Keratinocyte (primary cell): ENCODE results near the gene PTX3. TPM values are rescaled to one million over a fixed set of nuclear protein-coding genes. Genes with fewer than 3 reads are reported as not detected.

Experiments used
- DNase-seq: peaks from one replicate; pipeline ENCODE4 v3.0.0-alpha.2; 2011; ENCODE audit warnings: low read depth, missing footprints, low spot score
- FAIRE-seq: peaks from 2 replicates; lab custom pipeline; 2011; peaks lifted over from hg19 to GRCh38; lab: Jason Lieb, UNC
- H2AFZ ChIP-seq: 2 replicates; pipeline ENCODE4 v1.6.0; 2012; ENCODE audit warnings: low read length, control low read depth, inconsistent platforms; ENCODE audit not compliant: control insufficient read depth
- H3K27ac ChIP-seq: 2 replicates; pipeline ENCODE4 v1.5.1; 2011; ENCODE audit warnings: low read length; ENCODE audit not compliant: control insufficient read depth, insufficient read depth
- H3K27me3 ChIP-seq: 3 replicates; pipeline ENCODE4 v1.6.0; 2011; ENCODE audit warnings: low read length; ENCODE audit not compliant: control insufficient read depth, insufficient read depth; ENCODE audit errors: extremely low read depth
- H3K36me3 ChIP-seq, 2 experiments: 2 replicates in 1 of 2; 3 replicates in 1 of 2; pipeline ENCODE4 v1.5.1; 2011; ENCODE audit warnings: low read length in 2 of 2, mild to moderate bottlenecking in 1 of 2; ENCODE audit not compliant: control insufficient read depth in 2 of 2, insufficient read depth in 2 of 2; ENCODE audit errors: extremely low read depth in 1 of 2
- H3K4me1 ChIP-seq: 3 replicates; pipeline ENCODE4 v1.5.1; 2011; ENCODE audit warnings: low read length; ENCODE audit not compliant: control insufficient read depth, insufficient read depth; ENCODE audit errors: extremely low read depth
- H3K4me2 ChIP-seq: 3 replicates; pipeline ENCODE4 v1.6.0; 2011; ENCODE audit warnings: low read depth, low read length; ENCODE audit not compliant: control insufficient read depth, insufficient read depth; ENCODE audit errors: extremely low read depth
- H3K4me3 ChIP-seq, 3 experiments: fragments of 200-600 bp in 1 of 3; sonication (generic) in 1 of 3; 2 replicates in 2 of 3; 3 replicates in 1 of 3; pipeline ENCODE4 v1.5.1; 2011 to 2016; ENCODE audit warnings: low read length in 3 of 3, mild to moderate bottlenecking in 3 of 3, control low read depth in 2 of 3, inconsistent platforms in 1 of 3, low read depth in 1 of 3, mixed read lengths in 1 of 3, mixed run types in 1 of 3, moderate library complexity in 1 of 3; ENCODE audit not compliant: control insufficient read depth in 2 of 3, insufficient read depth in 2 of 3; ENCODE audit errors: extremely low read depth in 1 of 3
- H3K79me2 ChIP-seq: 2 replicates; pipeline ENCODE4 v1.6.0; 2012; ENCODE audit warnings: low read length; ENCODE audit not compliant: control insufficient read depth, insufficient read depth
- H3K9ac ChIP-seq: 3 replicates; pipeline ENCODE4 v1.6.0; 2011; ENCODE audit warnings: low read length; ENCODE audit not compliant: control insufficient read depth, insufficient read depth; ENCODE audit errors: extremely low read depth
- H3K9me1 ChIP-seq: 3 replicates; pipeline ENCODE4 v1.6.0; 2011; ENCODE audit warnings: low read length; ENCODE audit not compliant: control insufficient read depth, insufficient read depth; ENCODE audit errors: extremely low read depth
- H3K9me3 ChIP-seq: 2 replicates; pipeline ENCODE4 v1.5.1; 2012; ENCODE audit warnings: low read depth, low read length; ENCODE audit not compliant: control insufficient read depth
- H4K20me1 ChIP-seq: 3 replicates; pipeline ENCODE4 v1.6.0; 2011; ENCODE audit warnings: low read length; ENCODE audit not compliant: control insufficient read depth, insufficient read depth; ENCODE audit errors: extremely low read depth
- CTCF ChIP-seq, 3 experiments: IDR thresholded peaks in 1 of 3; conservative IDR thresholded peaks in 1 of 3; optimal IDR thresholded peaks in 1 of 3; 2 replicates in 2 of 3; 3 replicates in 1 of 3; pipeline versions ENCODE3 to v1.5.1; 2011; ENCODE audit warnings: low read length in 3 of 3, mild to moderate bottlenecking in 3 of 3, moderate library complexity in 2 of 3, control low read depth in 1 of 3, inconsistent platforms in 1 of 3; ENCODE audit not compliant: insufficient read depth in 2 of 3; ENCODE audit errors: extremely low read depth in 1 of 3
- EZH2 ChIP-seq: IDR thresholded peaks from one replicate; pipeline ENCODE4 v1.6.1; 2012; ENCODE audit warnings: inconsistent platforms, mild to moderate bottlenecking, low read length, moderate library complexity
- dilution Hi-C: fragments of 300-500 bp; cut with MboI; formaldehyde crosslinking; loops from one replicate; pipeline ENCODE4 v1.7.0; 2020; ENCODE audit warnings: low sequenced_read_pairs; ENCODE audit not compliant: extremely low pct_ligation_motif_present
- polyA plus RNA-seq, 5 experiments: library from polyadenylated mRNA; depleted of rRNA in 3 of 5; stranded (reverse) in 3 of 5; stranded (forward) in 1 of 5; unstranded in 1 of 5; fragments of >200 nt; gene quantifications; 1 replicate in 1 of 5; 2 replicates in 3 of 5; 3 replicates in 1 of 5; pipeline versions ENCODE4 v1.2.1 to v1.2.3, GENCODE V29; 2011 to 2012; ENCODE audit warnings: missing spikeins in 2 of 5, low read depth in 1 of 5, low replicate concordance in 1 of 5

Gene PTX3
- polyA plus RNA-seq, 1 donor (not counting 4 experiments of a cell fraction or from before 2014, with no cell fraction given), result 0.14 TPM

GRCh38 chr3:157479464-157480243 lies 43.0 kb downstream of the PTX3 start:
- Histone ChIP-seq H3K4me1 (no peaks in the 10 kb centered on the region), H3K9me3 (no peaks in the 10 kb centered on the region), H3K27me3 (no peaks in the 10 kb centered on the region), H3K36me3 (no peaks in the 10 kb centered on the region), H3K79me2 (no peaks in the 10 kb centered on the region), H3K27ac (no peak overlapping the region), H3K9me1 (no peaks in the 10 kb centered on the region), H4K20me1 (no peaks in the 10 kb centered on the region), H2AFZ (no peak overlapping the region), H3K9ac (no peak overlapping the region), H3K4me2 (no peak overlapping the region), H3K4me3 (no peak overlapping the region)
- TF ChIP-seq EZH2 (no peak), CTCF (optimal IDR thresholded peaks at IDR 0.05 in 1 of 3, IDR thresholded peaks at IDR 0.05 in 1 of 3, conservative IDR thresholded peaks at IDR 0.05 in 1 of 3; ENCODE audit: extremely low read depth in 1 of 3, insufficient read depth in 2 of 3, low read length in 3 of 3) (no peak)
- dilution Hi-C loops, result loop anchor here (25.0 kb wide), 1 partner anchor 267 kb away; no protein-coding TSS in a partner anchor
- FAIRE-seq (no peak), DNase-seq (no peak)

DNA sequence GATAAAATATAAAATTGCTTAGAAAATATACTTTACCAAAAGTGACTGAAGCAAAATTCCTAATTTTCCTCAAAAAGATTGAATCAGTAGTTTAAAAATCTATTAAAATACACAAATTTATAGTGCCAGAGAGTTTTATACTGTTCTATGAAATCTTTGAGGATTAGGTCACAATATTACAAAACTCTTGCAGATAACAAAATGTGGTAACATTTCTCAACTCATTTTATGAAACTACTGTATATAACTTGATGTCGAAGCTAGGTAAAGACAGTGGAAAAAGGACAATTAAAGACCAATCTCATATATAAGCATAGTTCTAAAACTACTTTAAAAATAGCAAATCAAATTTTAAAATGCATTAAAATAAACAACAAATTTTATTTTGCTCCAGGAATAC lies 50.7 kb downstream of the PTX3 start:
- H3K9me3 ChIP-seq, result no peaks in the 10 kb centered on the region
- H3K36me3 ChIP-seq, result no peaks in the 10 kb centered on the region
- no peaks in the 10 kb centered on the region for H3K4me1 ChIP-seq
- H3K4me2 ChIP-seq, result no peak overlapping the region
- DNase-seq (no peak), FAIRE-seq (no peak)
- H4K20me1 ChIP-seq, result no peaks in the 10 kb centered on the region
- no peaks in the 10 kb centered on the region for H3K79me2 ChIP-seq
- dilution Hi-C loops, result loop anchor here (25.0 kb wide), 1 partner anchor 275 kb away; no protein-coding TSS in a partner anchor
- no peak overlapping the region for H3K27ac ChIP-seq
- no peak overlapping the region for H3K4me3 ChIP-seq
- no peaks in the 10 kb centered on the region for H3K27me3 ChIP-seq
- no peak overlapping the region for H3K9ac ChIP-seq
- TF ChIP-seq CTCF (optimal IDR thresholded peaks at IDR 0.05 in 1 of 3, IDR thresholded peaks at IDR 0.05 in 1 of 3, conservative IDR thresholded peaks at IDR 0.05 in 1 of 3; ENCODE audit: extremely low read depth in 1 of 3, insufficient read depth in 2 of 3, low read length in 3 of 3), result no peak
- H2AFZ ChIP-seq, result no peak overlapping the region
- no peaks in the 10 kb centered on the region for H3K9me1 ChIP-seq
